ENCODE measurements around the gene RHOXF2B. TPM values are rescaled to one million over a fixed set of nuclear protein-coding genes. Genes with fewer than 3 reads are reported as not detected.

The RHOXF2B gene
- total RNA-seq (2022; extraction: Qiagen RNA extraction): not detected in 5 replicates

GRCh38 chrX:120077590-120077989 is at the start of gene RHOXF2B:
Gene RHOXF2B, minus strand, starts transcription at chrX:120077690. Its CDS starts 138 bp downstream, at chrX:120077552.

GRCh38 chrX:120115438-120115963 is 38.0 kb upstream of the RHOXF2B start, which contains the start of gene RHOXF1:
Gene RHOXF1, minus strand, starts transcription at chrX:120115913. Its CDS starts 51 bp downstream, at chrX:120115862.

Other genes with a start within 250 kb of the RHOXF2B start
- 16.8 to 21.3 TPM (median 17.5 TPM) in 5 replicates for gene UPF3B, start 224.7 kb downstream of the RHOXF2B start, total RNA-seq (2022; extraction: Qiagen RNA extraction)
- gene RNF113A, start 206.0 kb downstream of the RHOXF2B start, total RNA-seq (2022; extraction: Qiagen RNA extraction): 30.9 to 32.2 TPM (median 31.8 TPM) in 5 replicates
- 243 to 385 TPM (median 250 TPM) in 5 replicates for gene NDUFA1, start 205.9 kb downstream of the RHOXF2B start, total RNA-seq (2022; extraction: Qiagen RNA extraction)
- gene AKAP14, start 181.8 kb downstream of the RHOXF2B start, total RNA-seq (2022; extraction: Qiagen RNA extraction): not detected in 5 replicates
- 5.8 to 7.9 TPM (median 6.6 TPM) in 5 replicates for gene NKAP, start 133.9 kb downstream of the RHOXF2B start, total RNA-seq (2022; extraction: Qiagen RNA extraction)
- gene RHOXF1, start 38.2 kb upstream of the RHOXF2B start, total RNA-seq (2022; extraction: Qiagen RNA extraction): not detected in 5 replicates
- not detected in 5 replicates for gene RHOXF2, start 80.9 kb upstream of the RHOXF2B start, total RNA-seq (2022; extraction: Qiagen RNA extraction)
- gene ZBTB33, start 173.1 kb upstream of the RHOXF2B start, total RNA-seq (2022; extraction: Qiagen RNA extraction): 9.0 to 14.5 TPM (median 12.3 TPM) in 5 replicates
- 0.33 to 1.1 TPM (median 0.61 TPM) in 5 replicates for gene TMEM255A, start 233.8 kb upstream of the RHOXF2B start, total RNA-seq (2022; extraction: Qiagen RNA extraction)

All from A549 treated with dexamethasone at 1 μM for 4 hours (cell line).